HepG2 (cell line): ENCODE results near the gene HNRNPF. TPM values are rescaled to one million over a fixed set of nuclear protein-coding genes. Genes with fewer than 3 reads are reported as not detected.
A peak's percentile ranks its signal among the peaks of the same experiment; 100 is the strongest.

Experiments used
- BORCS8-MEF2B ChIP-seq: sonication (generic); formaldehyde crosslinking; IDR thresholded peaks from 2 replicates; pipeline ENCODE4 v1.8.0; 2022; ENCODE audit warnings: mild to moderate bottlenecking, missing genetic modification reagents
- DMAP1 ChIP-seq: IDR thresholded peaks from 2 replicates; pipeline ENCODE4 v1.6.1; 2016
- DNMT1 ChIP-seq: sonication (generic); formaldehyde crosslinking; IDR thresholded peaks from 2 replicates; pipeline ENCODE4 v1.5.1; 2020; ENCODE audit warnings: mild to moderate bottlenecking, missing genetic modification reagents
- FOXA3 ChIP-seq: IDR thresholded peaks from 2 replicates; pipeline ENCODE4 v1.6.1; 2016; ENCODE audit warnings: missing genetic modification reagents, missing compliant biosample characterization
- FOXC1 ChIP-seq: sonication (generic); formaldehyde crosslinking; IDR thresholded peaks from 2 replicates; pipeline ENCODE4 v1.8.0; 2022; ENCODE audit warnings: mild to moderate bottlenecking, missing genetic modification reagents, borderline replicate concordance
- TARDBP ChIP-seq: sonication (generic); formaldehyde crosslinking; IDR thresholded peaks from 2 replicates; pipeline ENCODE4 v1.8.0; 2022; ENCODE audit warnings: mild to moderate bottlenecking, missing genetic modification reagents
- THAP11 ChIP-seq: IDR thresholded peaks from 2 replicates; pipeline ENCODE4 v1.6.1; 2016; ENCODE audit warnings: missing biosample characterization, missing genetic modification reagents
- TSC22D2 ChIP-seq: sonication (generic); formaldehyde crosslinking; IDR thresholded peaks from 2 replicates; pipeline ENCODE4 v1.5.1; 2020; ENCODE audit warnings: missing genetic modification reagents, mild to moderate bottlenecking, borderline replicate concordance
- ZNF205 ChIP-seq: IDR thresholded peaks from 2 replicates; pipeline ENCODE4 v1.6.1; 2018; ENCODE audit warnings: missing biosample characterization, missing genetic modification reagents
- ZNF24 ChIP-seq: fragments of 450-650 bp; IDR thresholded peaks from 2 replicates; pipeline ENCODE4 v1.6.1; 2017; ENCODE audit warnings: antibody characterized with exemption, mild to moderate bottlenecking
- ZNF331 ChIP-seq: sonication (generic); formaldehyde crosslinking; IDR thresholded peaks from 2 replicates; pipeline ENCODE4 v1.4.0; 2020; ENCODE audit warnings: missing genetic modification reagents
- ZNF34 ChIP-seq: sonication (generic); formaldehyde crosslinking; IDR thresholded peaks from 2 replicates; pipeline ENCODE4 v1.4.0; 2020; ENCODE audit warnings: mild to moderate bottlenecking, missing genetic modification reagents, borderline replicate concordance
- ZNF598 ChIP-seq: sonication (generic); formaldehyde crosslinking; IDR thresholded peaks from 2 replicates; pipeline ENCODE4 v1.5.1; 2020; ENCODE audit warnings: mild to moderate bottlenecking, missing genetic modification reagents, borderline replicate concordance
- ZNF782 ChIP-seq: sonication (generic); formaldehyde crosslinking; IDR thresholded peaks from 2 replicates; pipeline ENCODE4 v1.4.0; 2020; ENCODE audit warnings: missing genetic modification reagents, mild to moderate bottlenecking, borderline replicate concordance
- polyA plus RNA-seq, 8 experiments: library from polyadenylated mRNA; depleted of rRNA in 3 of 8; stranded (reverse) in 7 of 8; unstranded in 1 of 8; fragments of >200 nt; fragmentation: Illumina TruSeq in 4 of 8; extraction: Trizol in 4 of 8; gene quantifications; 2 replicates each; pipeline versions ENCODE4 v1.2.1 to v1.2.3, GENCODE V29; 2011 to 2016; ENCODE audit warnings: low read depth in 4 of 8, missing spikeins in 1 of 8, mixed read lengths in 1 of 8; ENCODE audit not compliant: insufficient read depth in 1 of 8
- total RNA-seq, 5 experiments: library from RNA; depleted of rRNA; stranded (reverse); fragments of >200 nt; fragmentation: Illumina TruSeq; extraction: Trizol; gene quantifications; 2 replicates each; pipeline ENCODE4 v1.2.3, GENCODE V29; 2016; ENCODE audit warnings: low read depth in 1 of 5
- TF ChIP-seq, protein P1 (sequence below): sonication (generic); formaldehyde crosslinking; IDR thresholded peaks from 2 replicates; pipeline ENCODE4 v1.4.0; 2020; ENCODE audit warnings: missing genetic modification reagents
- TF ChIP-seq, protein P2 (sequence below): sonication (generic); formaldehyde crosslinking; IDR thresholded peaks from 2 replicates; pipeline ENCODE4 v1.4.0; 2020; ENCODE audit warnings: missing genetic modification reagents
- TF ChIP-seq, protein P3 (sequence below): fragments of 450-650 bp; IDR thresholded peaks from 2 replicates; pipeline ENCODE4 v1.6.1; 2017
- TF ChIP-seq, protein P4 (sequence below): sonication (generic); formaldehyde crosslinking; IDR thresholded peaks from 2 replicates; pipeline ENCODE4 v1.4.0; 2020; ENCODE audit warnings: missing genetic modification reagents, borderline replicate concordance

HNRNPF gene
- total and polyA plus RNA-seq, 2 of the 13 experiments (the other 11 are each of a cell fraction or from before 2014, with no cell fraction given): 166 to 308 TPM

DNA sequence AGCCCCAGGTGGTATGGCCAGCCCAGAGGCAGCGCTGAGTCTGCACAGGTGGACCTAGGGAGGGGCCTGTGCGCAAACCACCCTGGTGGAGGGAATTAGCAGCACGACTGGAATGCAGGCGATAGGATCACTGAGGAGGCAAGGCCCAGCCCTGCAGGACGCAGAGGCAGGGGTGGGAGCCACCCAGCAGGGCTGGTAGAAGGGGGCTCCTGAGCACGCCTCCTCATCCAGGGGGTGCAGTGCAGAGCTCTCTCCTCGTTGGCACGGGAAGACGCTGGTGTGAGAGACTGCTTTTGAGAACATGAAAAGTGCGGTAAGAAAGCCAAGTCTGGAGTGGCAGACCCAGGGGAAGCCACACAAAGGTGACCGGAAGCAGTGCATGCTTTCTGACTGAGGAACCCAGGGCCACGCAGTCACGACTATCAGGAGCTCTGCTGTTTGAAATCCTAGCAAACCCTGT, 31.5 kb downstream of the HNRNPF start (continued):
- 0 out of 2 replicates have a peak, but pooled peaks have one; percentile 40 for TF ChIP-seq ZNF331 (CRISPR knock-in tag)
- TF ChIP-seq BORCS8-MEF2B (CRISPR knock-in tag): no peak
- TF ChIP-seq ZNF205 (CRISPR knock-in tag): no peak
- no peak for TF ChIP-seq DNMT1 (CRISPR knock-in tag)
- TF ChIP-seq, protein P1, sequence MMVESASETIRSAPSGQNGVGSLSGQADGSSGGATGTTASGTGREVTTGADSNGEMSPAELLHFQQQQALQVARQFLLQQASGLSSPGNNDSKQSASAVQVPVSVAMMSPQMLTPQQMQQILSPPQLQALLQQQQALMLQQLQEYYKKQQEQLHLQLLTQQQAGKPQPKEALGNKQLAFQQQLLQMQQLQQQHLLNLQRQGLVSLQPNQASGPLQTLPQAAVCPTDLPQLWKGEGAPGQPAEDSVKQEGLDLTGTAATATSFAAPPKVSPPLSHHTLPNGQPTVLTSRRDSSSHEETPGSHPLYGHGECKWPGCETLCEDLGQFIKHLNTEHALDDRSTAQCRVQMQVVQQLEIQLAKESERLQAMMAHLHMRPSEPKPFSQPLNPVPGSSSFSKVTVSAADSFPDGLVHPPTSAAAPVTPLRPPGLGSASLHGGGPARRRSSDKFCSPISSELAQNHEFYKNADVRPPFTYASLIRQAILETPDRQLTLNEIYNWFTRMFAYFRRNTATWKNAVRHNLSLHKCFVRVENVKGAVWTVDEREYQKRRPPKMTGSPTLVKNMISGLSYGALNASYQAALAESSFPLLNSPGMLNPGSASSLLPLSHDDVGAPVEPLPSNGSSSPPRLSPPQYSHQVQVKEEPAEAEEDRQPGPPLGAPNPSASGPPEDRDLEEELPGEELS (CRISPR knock-in tag): no peak; the same call in 1 of the 2 replicates
- TF ChIP-seq FOXA3 (CRISPR knock-in tag): no peak
- TF ChIP-seq THAP11 (CRISPR knock-in tag): no peak
- 0 out of 2 replicates have a peak, but pooled peaks have one; percentile 36 for TF ChIP-seq DMAP1
- TF ChIP-seq FOXC1 (CRISPR knock-in tag): no peak
- no peak for TF ChIP-seq ZNF598 (CRISPR knock-in tag)
- no peak for TF ChIP-seq ZNF24
- TF ChIP-seq, protein P2, sequence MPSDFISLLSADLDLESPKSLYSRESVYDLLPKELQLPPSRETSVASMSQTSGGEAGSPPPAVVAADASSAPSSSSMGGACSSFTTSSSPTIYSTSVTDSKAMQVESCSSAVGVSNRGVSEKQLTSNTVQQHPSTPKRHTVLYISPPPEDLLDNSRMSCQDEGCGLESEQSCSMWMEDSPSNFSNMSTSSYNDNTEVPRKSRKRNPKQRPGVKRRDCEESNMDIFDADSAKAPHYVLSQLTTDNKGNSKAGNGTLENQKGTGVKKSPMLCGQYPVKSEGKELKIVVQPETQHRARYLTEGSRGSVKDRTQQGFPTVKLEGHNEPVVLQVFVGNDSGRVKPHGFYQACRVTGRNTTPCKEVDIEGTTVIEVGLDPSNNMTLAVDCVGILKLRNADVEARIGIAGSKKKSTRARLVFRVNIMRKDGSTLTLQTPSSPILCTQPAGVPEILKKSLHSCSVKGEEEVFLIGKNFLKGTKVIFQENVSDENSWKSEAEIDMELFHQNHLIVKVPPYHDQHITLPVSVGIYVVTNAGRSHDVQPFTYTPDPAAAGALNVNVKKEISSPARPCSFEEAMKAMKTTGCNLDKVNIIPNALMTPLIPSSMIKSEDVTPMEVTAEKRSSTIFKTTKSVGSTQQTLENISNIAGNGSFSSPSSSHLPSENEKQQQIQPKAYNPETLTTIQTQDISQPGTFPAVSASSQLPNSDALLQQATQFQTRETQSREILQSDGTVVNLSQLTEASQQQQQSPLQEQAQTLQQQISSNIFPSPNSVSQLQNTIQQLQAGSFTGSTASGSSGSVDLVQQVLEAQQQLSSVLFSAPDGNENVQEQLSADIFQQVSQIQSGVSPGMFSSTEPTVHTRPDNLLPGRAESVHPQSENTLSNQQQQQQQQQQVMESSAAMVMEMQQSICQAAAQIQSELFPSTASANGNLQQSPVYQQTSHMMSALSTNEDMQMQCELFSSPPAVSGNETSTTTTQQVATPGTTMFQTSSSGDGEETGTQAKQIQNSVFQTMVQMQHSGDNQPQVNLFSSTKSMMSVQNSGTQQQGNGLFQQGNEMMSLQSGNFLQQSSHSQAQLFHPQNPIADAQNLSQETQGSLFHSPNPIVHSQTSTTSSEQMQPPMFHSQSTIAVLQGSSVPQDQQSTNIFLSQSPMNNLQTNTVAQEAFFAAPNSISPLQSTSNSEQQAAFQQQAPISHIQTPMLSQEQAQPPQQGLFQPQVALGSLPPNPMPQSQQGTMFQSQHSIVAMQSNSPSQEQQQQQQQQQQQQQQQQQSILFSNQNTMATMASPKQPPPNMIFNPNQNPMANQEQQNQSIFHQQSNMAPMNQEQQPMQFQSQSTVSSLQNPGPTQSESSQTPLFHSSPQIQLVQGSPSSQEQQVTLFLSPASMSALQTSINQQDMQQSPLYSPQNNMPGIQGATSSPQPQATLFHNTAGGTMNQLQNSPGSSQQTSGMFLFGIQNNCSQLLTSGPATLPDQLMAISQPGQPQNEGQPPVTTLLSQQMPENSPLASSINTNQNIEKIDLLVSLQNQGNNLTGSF: no peak
- TF ChIP-seq TSC22D2: no peak
- TF ChIP-seq, protein P3, sequence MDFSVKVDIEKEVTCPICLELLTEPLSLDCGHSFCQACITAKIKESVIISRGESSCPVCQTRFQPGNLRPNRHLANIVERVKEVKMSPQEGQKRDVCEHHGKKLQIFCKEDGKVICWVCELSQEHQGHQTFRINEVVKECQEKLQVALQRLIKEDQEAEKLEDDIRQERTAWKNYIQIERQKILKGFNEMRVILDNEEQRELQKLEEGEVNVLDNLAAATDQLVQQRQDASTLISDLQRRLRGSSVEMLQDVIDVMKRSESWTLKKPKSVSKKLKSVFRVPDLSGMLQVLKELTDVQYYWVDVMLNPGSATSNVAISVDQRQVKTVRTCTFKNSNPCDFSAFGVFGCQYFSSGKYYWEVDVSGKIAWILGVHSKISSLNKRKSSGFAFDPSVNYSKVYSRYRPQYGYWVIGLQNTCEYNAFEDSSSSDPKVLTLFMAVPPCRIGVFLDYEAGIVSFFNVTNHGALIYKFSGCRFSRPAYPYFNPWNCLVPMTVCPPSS: no peak
- TF ChIP-seq TARDBP (CRISPR knock-in tag): no peak
- peak; percentile 67; the same call in 1 of the 2 replicates for TF ChIP-seq ZNF782
- TF ChIP-seq, protein P4, sequence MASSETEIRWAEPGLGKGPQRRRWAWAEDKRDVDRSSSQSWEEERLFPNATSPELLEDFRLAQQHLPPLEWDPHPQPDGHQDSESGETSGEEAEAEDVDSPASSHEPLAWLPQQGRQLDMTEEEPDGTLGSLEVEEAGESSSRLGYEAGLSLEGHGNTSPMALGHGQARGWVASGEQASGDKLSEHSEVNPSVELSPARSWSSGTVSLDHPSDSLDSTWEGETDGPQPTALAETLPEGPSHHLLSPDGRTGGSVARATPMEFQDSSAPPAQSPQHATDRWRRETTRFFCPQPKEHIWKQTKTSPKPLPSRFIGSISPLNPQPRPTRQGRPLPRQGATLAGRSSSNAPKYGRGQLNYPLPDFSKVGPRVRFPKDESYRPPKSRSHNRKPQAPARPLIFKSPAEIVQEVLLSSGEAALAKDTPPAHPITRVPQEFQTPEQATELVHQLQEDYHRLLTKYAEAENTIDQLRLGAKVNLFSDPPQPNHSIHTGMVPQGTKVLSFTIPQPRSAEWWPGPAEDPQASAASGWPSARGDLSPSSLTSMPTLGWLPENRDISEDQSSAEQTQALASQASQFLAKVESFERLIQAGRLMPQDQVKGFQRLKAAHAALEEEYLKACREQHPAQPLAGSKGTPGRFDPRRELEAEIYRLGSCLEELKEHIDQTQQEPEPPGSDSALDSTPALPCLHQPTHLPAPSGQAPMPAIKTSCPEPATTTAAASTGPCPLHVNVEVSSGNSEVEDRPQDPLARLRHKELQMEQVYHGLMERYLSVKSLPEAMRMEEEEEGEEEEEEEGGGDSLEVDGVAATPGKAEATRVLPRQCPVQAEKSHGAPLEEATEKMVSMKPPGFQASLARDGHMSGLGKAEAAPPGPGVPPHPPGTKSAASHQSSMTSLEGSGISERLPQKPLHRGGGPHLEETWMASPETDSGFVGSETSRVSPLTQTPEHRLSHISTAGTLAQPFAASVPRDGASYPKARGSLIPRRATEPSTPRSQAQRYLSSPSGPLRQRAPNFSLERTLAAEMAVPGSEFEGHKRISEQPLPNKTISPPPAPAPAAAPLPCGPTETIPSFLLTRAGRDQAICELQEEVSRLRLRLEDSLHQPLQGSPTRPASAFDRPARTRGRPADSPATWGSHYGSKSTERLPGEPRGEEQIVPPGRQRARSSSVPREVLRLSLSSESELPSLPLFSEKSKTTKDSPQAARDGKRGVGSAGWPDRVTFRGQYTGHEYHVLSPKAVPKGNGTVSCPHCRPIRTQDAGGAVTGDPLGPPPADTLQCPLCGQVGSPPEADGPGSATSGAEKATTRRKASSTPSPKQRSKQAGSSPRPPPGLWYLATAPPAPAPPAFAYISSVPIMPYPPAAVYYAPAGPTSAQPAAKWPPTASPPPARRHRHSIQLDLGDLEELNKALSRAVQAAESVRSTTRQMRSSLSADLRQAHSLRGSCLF: no peak
- no peak for TF ChIP-seq ZNF34 (CRISPR knock-in tag)
